ENCODE results near the gene KIAA1958. TPM values are rescaled to one million over a fixed set of nuclear protein-coding genes. Genes with fewer than 3 reads are reported as not detected.

Gene KIAA1958
- polyA plus RNA-seq, 1 of the 3 experiments (the other 2 are of a cell fraction) = 1.6 TPM

DNA sequence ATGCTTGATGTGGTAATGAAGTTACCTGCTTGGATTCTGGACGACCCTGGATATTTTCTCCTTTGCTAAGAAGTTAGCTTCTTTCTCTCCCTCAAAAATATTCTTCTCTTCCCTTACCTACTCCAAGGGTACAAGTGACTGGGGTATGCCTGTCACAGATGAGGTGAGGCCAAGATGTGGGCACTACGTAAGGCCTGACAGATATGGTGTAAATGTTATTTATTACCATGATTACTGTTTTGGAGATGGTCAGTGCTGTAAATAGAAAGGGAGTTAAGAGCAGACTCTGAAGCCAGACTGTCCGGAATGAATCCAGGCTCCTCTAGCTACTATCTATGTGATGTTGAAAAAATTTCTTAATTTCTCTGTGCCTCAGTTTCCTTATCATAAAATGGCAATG is 1.1 kb upstream of the KIAA1958 start:
- no peaks in the 10 kb centered on the region for H3K36me3 ChIP-seq (replicated peaks in 1 of 2; ENCODE audit: control insufficient read depth in 1 of 2, insufficient read depth in 2 of 2, low read length in 1 of 2)
- 0 out of 2 replicates have a peak overlapping the region, but pooled peaks have one; percentile 59 for H3K9ac ChIP-seq
- H3K9me3 ChIP-seq = no peaks in the 10 kb centered on the region
- TF ChIP-seq POLR2AphosphoS5 (IDR thresholded peaks at IDR 0.05; ENCODE audit: low read depth, low read length) (no peak), SIN3A (IDR thresholded peaks at IDR 0.05; ENCODE audit: borderline replicate concordance, low read depth, low read length) (no peak), MXI1 (IDR thresholded peaks at IDR 0.05; ENCODE audit: low read depth, low read length) (no peak), ZBTB33 (IDR thresholded peaks at IDR 0.05; ENCODE audit: borderline replicate concordance, low read depth) (no peak), FOXJ3 (CRISPR knock-in tag; IDR thresholded peaks at IDR 0.05) (no peak), CHD2 (IDR thresholded peaks at IDR 0.05; ENCODE audit: low read length, partially characterized antibody) (no peak), NFIC (IDR thresholded peaks at IDR 0.05; ENCODE audit: borderline replicate concordance) (no peak), RFX5 (IDR thresholded peaks at IDR 0.05; ENCODE audit: low read length) (no peak), USF2 (IDR thresholded peaks at IDR 0.05; ENCODE audit: borderline replicate concordance, low read depth, low read length) (no peak)
- TF ChIP-seq, protein P1, sequence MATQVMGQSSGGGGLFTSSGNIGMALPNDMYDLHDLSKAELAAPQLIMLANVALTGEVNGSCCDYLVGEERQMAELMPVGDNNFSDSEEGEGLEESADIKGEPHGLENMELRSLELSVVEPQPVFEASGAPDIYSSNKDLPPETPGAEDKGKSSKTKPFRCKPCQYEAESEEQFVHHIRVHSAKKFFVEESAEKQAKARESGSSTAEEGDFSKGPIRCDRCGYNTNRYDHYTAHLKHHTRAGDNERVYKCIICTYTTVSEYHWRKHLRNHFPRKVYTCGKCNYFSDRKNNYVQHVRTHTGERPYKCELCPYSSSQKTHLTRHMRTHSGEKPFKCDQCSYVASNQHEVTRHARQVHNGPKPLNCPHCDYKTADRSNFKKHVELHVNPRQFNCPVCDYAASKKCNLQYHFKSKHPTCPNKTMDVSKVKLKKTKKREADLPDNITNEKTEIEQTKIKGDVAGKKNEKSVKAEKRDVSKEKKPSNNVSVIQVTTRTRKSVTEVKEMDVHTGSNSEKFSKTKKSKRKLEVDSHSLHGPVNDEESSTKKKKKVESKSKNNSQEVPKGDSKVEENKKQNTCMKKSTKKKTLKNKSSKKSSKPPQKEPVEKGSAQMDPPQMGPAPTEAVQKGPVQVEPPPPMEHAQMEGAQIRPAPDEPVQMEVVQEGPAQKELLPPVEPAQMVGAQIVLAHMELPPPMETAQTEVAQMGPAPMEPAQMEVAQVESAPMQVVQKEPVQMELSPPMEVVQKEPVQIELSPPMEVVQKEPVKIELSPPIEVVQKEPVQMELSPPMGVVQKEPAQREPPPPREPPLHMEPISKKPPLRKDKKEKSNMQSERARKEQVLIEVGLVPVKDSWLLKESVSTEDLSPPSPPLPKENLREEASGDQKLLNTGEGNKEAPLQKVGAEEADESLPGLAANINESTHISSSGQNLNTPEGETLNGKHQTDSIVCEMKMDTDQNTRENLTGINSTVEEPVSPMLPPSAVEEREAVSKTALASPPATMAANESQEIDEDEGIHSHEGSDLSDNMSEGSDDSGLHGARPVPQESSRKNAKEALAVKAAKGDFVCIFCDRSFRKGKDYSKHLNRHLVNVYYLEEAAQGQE (IDR thresholded peaks at IDR 0.05; ENCODE audit: low read depth, low read length) = no peak
- H3K27me3 ChIP-seq (ENCODE audit: insufficient read depth) = no peaks in the 10 kb centered on the region
- no peaks in the 10 kb centered on the region for H4K20me1 ChIP-seq (ENCODE audit: insufficient read depth)
- ChIA-PET CTCF (interaction anchor here (0.6 to 1.8 kb wide), 2 partner anchors 334 to 446 kb away, joined by 3 to 4 read pairs; no protein-coding TSS in a partner anchor), POLR2A (interaction anchor here (1.1 kb wide), 2 partner anchors 106 to 232 kb away, joined by 3 to 4 read pairs; partner anchors contain the start of genes HSDL2 and INIP)
- no peaks in the 10 kb centered on the region for H3K9me2 ChIP-seq
- DNase-seq = no peak
- H3K79me2 ChIP-seq (ENCODE audit: insufficient read depth) = peaks cover 31% of the 10 kb centered on the region
- H2AFZ ChIP-seq (ENCODE audit: low read depth) = peak overlapping the region; percentile 91; the same call in 1 of the 2 replicates
- H3F3A ChIP-seq (replicated peaks; ENCODE audit: insufficient read depth) = no peaks in the 10 kb centered on the region
- no peak overlapping the region for H3K27ac ChIP-seq (ENCODE audit: low read depth in 2 of 2, low read length in 1 of 2)
- H3K4me1 ChIP-seq (ENCODE audit: control insufficient read depth in 1 of 2, insufficient read depth in 2 of 2, low read depth in 1 of 2, low read length in 1 of 2) = peaks cover 9 to 27% of the 10 kb centered on the region in 2 experiments; a peak in 3 of 4 replicates
- H3K4me3 ChIP-seq (ENCODE audit: low read depth in 2 of 2, low read length in 1 of 2) = peak overlapping the region; percentile 68 to 81
- WGBS (ENCODE audit: low lambda C conversion rate) = 84% methylated on average over 3 of the region's 3 CpGs
- H3K4me2 ChIP-seq = peak overlapping the region; percentile 83; the same call in 1 of the 2 replicates
